Right atrium auricular region (tissue), 2 donors: Measurements from ENCODE around the gene RCSD1. TPM values are rescaled to one million over a fixed set of nuclear protein-coding genes. Genes with fewer than 3 reads are reported as not detected.

Experiments
- DNase-seq: peaks from one replicate; pipeline ENCODE4 v3.0.0-alpha.2; 2019; ENCODE audit warnings: low spot score
- H3K27ac ChIP-seq, 2 donors: fragments of 200-600 bp; sonication (generic); 1 replicate in 1 of 2; 2 replicates in 1 of 2; pipeline ENCODE4 v1.5.1; 2016 to 2019
- H3K27me3 ChIP-seq, 2 donors: fragments of 200-600 bp; sonication (generic); one replicate each; pipeline versions ENCODE4 v1.5.1 to v1.6.0; 2017 to 2019
- H3K36me3 ChIP-seq: fragments of 200-600 bp; sonication (generic); one replicate; pipeline ENCODE4 v1.5.1; 2016
- H3K4me1 ChIP-seq, 2 donors: fragments of 200-600 bp; sonication (generic); one replicate each; pipeline versions ENCODE4 v1.5.1 to v1.6.0; 2017 to 2019
- H3K4me3 ChIP-seq, 2 donors: fragments of 200-600 bp; sonication (generic); 1 replicate in 1 of 2; 2 replicates in 1 of 2; pipeline ENCODE4 v1.5.1; 2017 to 2019; ENCODE audit warnings: mild to moderate bottlenecking in 1 of 2, moderate library complexity in 1 of 2
- H3K9me3 ChIP-seq, 2 donors: fragments of 200-600 bp; sonication (generic); one replicate each; pipeline ENCODE4 v1.5.1; 2019
- total RNA-seq, 2 donors: library from RNA; depleted of rRNA; stranded (reverse); fragments of >200 nt; gene quantifications; one replicate each; pipeline ENCODE4 v1.1.0, GENCODE V29; 2016
- TF ChIP-seq, protein P1 (sequence below), 2 donors: fragments of 200-600 bp; sonication (generic); IDR thresholded peaks; one replicate each; pipeline ENCODE4 v1.5.1; 2019; ENCODE audit warnings: antibody characterized with exemption in 2 of 2

Gene RCSD1
- total RNA-seq, 2 donors from 2014 or later = 26.5 to 39.3 TPM

DNA sequence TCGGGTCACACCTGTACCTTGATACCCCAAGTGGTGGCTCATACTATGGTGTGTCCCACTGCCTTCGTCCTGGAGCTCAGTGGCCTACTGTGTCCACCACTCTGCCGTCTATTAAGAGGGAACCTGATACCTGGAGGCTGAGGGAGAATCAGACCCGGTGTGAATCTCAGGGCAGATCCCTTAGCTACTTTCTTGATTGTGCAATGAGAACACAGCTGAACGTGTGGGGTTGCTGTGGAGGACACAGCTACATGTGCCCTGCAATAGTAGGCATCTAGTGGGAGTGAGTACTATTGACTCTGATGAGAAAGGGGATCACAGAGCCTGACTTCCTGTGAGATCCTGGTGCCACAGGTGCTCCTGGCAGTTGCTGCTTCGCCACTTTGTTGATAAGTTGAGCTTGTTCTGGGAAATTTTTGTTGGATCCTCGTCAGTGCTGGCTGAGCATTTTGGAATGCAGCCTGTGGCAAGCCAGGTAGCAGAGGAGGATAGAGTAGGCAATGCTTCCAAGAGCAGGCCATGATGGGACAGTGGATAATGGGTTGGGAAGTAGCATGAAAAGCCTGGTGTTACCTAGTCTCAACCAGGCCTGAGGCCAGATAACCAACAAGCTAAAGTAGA is 63.5 kb downstream of the RCSD1 start:
- H3K4me3 ChIP-seq = no peak overlapping the region
- H3K36me3 ChIP-seq = peaks cover 51% of the 10 kb centered on the region
- peak overlapping the region; percentile 25 to 31 for H3K27ac ChIP-seq
- TF ChIP-seq, protein P1, sequence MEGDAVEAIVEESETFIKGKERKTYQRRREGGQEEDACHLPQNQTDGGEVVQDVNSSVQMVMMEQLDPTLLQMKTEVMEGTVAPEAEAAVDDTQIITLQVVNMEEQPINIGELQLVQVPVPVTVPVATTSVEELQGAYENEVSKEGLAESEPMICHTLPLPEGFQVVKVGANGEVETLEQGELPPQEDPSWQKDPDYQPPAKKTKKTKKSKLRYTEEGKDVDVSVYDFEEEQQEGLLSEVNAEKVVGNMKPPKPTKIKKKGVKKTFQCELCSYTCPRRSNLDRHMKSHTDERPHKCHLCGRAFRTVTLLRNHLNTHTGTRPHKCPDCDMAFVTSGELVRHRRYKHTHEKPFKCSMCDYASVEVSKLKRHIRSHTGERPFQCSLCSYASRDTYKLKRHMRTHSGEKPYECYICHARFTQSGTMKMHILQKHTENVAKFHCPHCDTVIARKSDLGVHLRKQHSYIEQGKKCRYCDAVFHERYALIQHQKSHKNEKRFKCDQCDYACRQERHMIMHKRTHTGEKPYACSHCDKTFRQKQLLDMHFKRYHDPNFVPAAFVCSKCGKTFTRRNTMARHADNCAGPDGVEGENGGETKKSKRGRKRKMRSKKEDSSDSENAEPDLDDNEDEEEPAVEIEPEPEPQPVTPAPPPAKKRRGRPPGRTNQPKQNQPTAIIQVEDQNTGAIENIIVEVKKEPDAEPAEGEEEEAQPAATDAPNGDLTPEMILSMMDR (IDR thresholded peaks at IDR 0.05) = no peak
- no peaks in the 10 kb centered on the region for H3K27me3 ChIP-seq
- peaks cover 0 to 38% of the 10 kb centered on the region in 2 donors for H3K4me1 ChIP-seq
- no peaks in the 10 kb centered on the region for H3K9me3 ChIP-seq
- DNase-seq = no peak

DNA sequence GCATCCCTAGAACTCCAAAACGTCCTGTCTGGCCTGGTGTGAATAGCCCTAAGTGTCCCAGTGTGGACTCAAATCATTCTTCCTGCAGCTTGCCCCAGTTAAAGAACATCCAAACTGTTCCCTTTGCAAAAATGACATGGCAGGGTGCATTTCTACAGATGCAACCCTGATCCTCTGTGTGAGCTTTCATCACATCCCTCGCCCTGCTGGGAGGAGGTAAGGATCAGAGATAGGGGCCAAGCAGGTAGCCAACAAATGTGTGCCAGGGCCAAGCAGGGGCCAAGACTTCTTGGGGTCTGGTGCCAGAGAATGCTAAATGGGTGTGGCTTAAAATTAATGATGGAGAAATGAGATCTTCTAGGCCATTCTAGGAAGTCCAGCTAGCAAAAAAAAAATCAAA is 64.7 kb downstream of the RCSD1 start:
- Histone ChIP-seq H3K9me3 (no peaks in the 10 kb centered on the region), H3K36me3 (peaks cover 58% of the 10 kb centered on the region), H3K27ac (no peak overlapping the region), H3K27me3 (no peaks in the 10 kb centered on the region), H3K4me3 (no peak overlapping the region), H3K4me1 (peaks cover 0 to 38% of the 10 kb centered on the region in 2 donors)
- TF ChIP-seq, protein P1 (IDR thresholded peaks at IDR 0.05) = no peak
- DNase-seq = no peak

DNA sequence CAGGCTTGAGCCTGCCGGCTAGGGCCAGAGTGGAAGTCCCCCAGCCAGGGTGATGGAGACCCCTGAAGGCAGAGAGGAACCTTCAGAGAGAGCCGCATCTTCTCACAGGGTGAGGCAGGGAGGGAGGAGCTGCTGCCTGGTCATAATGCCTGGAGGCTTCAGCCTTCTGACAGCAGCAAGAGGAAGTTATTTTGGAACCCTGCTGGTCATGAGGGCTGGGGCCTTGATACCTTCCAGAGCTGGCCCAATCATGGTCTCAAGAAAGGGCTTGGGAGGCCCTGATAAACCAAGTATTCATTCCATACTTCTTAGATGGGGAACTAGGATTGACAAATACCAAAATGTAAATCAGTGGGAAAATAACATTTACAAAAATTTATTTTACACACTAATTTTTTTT is 65.1 kb downstream of the RCSD1 start:
- Histone ChIP-seq H3K4me3 (no peak overlapping the region), H3K27ac (no peak overlapping the region), H3K4me1 (peaks cover 0 to 38% of the 10 kb centered on the region in 2 donors), H3K9me3 (no peaks in the 10 kb centered on the region), H3K27me3 (no peaks in the 10 kb centered on the region), H3K36me3 (peaks cover 56% of the 10 kb centered on the region)
- DNase-seq = no peak
- TF ChIP-seq, protein P1 (IDR thresholded peaks at IDR 0.05) = no peak

DNA sequence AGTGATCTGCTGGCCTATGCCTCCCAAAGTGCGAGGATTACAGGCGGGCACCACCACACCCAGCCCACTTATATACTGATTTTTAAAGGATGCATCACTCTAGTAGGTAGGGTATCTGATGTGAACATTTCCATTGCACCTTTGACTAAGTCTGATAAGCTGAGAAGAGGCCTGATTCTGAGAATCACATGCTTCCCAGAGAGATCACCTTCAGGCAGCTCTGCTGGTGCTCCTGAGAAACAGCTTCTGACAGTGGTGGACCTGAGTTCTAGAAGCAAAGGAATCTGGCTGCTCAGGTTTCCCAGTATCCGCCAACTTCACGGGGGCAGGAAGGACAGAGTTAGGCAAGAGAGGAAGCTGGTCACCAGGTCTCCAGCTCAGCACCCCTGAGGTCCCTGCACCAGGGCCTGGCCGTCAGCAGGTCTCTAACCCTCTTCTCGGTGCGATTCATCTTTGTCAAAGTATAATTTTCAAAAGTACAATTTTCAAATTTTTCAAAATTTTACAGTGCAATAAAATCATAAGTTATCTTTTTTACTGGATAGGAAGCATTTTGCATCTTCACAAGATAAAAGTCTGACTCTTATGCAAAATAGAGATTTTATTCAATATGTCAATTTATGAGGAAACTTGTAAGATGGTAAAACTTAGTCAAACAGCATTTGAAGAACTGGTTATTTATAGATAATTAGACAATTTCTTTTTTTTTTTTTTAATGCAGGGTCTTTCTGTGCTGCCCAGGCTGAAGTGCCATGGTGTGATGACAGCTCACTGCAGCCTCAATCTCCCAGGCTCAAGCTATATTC is 65.9 kb downstream of the RCSD1 start:
- H3K27ac ChIP-seq = peak overlapping the region in 1 of 2 donors; percentile 82
- H3K27me3 ChIP-seq = no peaks in the 10 kb centered on the region
- TF ChIP-seq, protein P1 (IDR thresholded peaks at IDR 0.05) = no peak
- no peaks in the 10 kb centered on the region for H3K9me3 ChIP-seq
- H3K4me3 ChIP-seq = no peak overlapping the region
- H3K4me1 ChIP-seq = peaks cover 0 to 41% of the 10 kb centered on the region in 2 donors
- no peak for DNase-seq
- peaks cover 48% of the 10 kb centered on the region for H3K36me3 ChIP-seq

DNA sequence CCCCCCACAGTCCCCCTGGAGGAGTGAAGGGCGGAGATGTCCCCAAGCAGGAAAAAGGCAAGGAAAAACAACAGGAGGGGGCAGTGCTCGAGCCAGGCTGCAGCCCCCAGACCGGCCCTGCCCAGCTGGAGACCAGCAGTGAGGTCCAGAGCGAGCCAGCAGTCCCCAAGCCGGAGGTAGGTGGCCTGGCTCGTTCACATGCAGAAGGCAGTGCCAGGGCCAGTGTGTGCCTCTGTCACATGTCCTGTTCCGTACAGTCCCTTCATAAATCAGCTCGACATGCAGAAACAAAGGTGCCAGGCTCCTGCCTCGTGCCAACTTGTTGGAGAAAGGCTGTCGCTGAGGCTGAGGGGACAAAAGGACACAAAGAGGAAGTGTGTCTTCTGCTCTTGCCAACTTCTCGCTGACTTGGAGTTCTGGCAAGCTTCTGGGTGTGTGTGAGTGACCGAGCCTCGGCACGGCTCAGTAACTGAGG is 67.7 kb downstream of the RCSD1 start:
- TF ChIP-seq, protein P1 (IDR thresholded peaks at IDR 0.05) = no peak
- Histone ChIP-seq H3K9me3 (no peaks in the 10 kb centered on the region), H3K4me1 (peaks cover 0 to 33% of the 10 kb centered on the region in 2 donors), H3K27me3 (no peaks in the 10 kb centered on the region), H3K27ac (peak overlapping the region; percentile 82 to 86), H3K36me3 (peaks cover 39% of the 10 kb centered on the region), H3K4me3 (no peak overlapping the region)
- DNase-seq = peak; percentile 83
